GM21529 (cell line): Measurements from ENCODE around the gene SNCB.

Experiments used
- ATAC-seq: cut with Tn5 transposase; IDR thresholded peaks from one replicate; pipeline ENCODE4 v1.9.1; 2021; ENCODE audit not compliant: unreplicated experiment

The SNCB gene

GRCh38 chr5:176644878-176645670 is 14.7 kb upstream of the SNCB start:
- ATAC-seq = no peak

GRCh38 chr5:176644294-176644693 is 14.0 kb upstream of the SNCB start:
- ATAC-seq = no peak

- no peak for ATAC-seq
Observed at GRCh38 chr5:176643491-176644219, 13.3 kb upstream of the SNCB start.

GRCh38 chr5:176642675-176643490 is 12.5 kb upstream of the SNCB start:
- ATAC-seq = no peak

GRCh38 chr5:176640616-176641015 is 10.3 kb upstream of the SNCB start:
- ATAC-seq = no peak

- no peak for ATAC-seq
Observed at GRCh38 chr5:176639981-176640380, 9.6 kb upstream of the SNCB start.

- ATAC-seq = no peak
Observed at GRCh38 chr5:176639208-176639607, 8.9 kb upstream of the SNCB start.

GRCh38 chr5:176638437-176638836 is 8.1 kb upstream of the SNCB start:
- ATAC-seq = no peak

- ATAC-seq = no peak
Observed at GRCh38 chr5:176637556-176637955, 7.2 kb upstream of the SNCB start.

- no peak for ATAC-seq
Observed at GRCh38 chr5:176636426-176636825, 6.1 kb upstream of the SNCB start.

- ATAC-seq = no peak
Observed at GRCh38 chr5:176633598-176633997, 3.3 kb upstream of the SNCB start.

- no peak for ATAC-seq
Observed at GRCh38 chr5:176632745-176633144, 2.4 kb upstream of the SNCB start.

- ATAC-seq = no peak
Observed at GRCh38 chr5:176631383-176632200, 1.3 kb upstream of the SNCB start.

- no peak for ATAC-seq
Observed at GRCh38 chr5:176630681-176631222, 418 bp upstream of the SNCB start.

GRCh38 chr5:176629317-176629852 is 949 bp downstream of the SNCB start:
- ATAC-seq = no peak

GRCh38 chr5:176628406-176629228 is 1.7 kb downstream of the SNCB start:
- ATAC-seq = no peak

- no peak for ATAC-seq
Observed at GRCh38 chr5:176627582-176627981, 2.8 kb downstream of the SNCB start.

- ATAC-seq = no peak
Observed at GRCh38 chr5:176626876-176627236, 3.5 kb downstream of the SNCB start.
